Measurements from ENCODE around the gene TSPEAR.

DNA sequence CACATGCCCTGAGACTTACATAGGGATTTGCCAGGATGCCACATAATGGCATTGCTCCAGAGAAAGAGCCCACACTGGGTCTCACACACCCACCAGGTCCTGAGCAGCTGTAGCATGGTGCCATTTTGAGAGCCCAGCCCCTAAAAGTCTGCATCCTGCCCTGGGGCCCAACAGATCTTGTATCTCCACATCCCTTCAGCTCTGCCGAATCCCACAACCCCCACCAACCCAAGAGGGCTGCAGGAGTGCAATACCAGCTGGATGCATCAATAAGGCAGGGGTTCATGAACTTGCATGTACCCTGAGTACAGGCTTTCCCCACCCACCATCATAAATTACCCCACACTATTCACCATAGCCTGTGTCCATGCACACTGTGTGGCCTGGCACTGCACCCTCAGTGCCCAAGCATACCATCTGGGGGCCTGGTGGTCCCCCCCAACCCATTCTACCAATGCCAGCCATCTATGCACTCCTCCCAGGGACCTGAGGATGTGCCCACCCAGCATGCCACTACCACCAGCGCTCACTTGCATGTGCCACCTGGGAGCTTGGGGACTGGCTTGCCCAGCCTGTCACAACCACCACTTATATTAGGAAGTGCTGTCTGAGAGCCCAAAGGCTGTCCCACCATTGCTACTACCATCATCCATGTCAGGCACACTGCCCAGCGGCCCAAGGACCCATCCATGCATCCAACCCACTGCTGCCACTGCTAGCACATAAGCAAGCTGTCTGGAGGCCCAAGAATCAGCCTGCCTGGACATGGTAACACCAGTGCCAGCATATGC is 40.5 kb downstream of the TSPEAR start:
- TF ChIP-seq, protein P1, sequence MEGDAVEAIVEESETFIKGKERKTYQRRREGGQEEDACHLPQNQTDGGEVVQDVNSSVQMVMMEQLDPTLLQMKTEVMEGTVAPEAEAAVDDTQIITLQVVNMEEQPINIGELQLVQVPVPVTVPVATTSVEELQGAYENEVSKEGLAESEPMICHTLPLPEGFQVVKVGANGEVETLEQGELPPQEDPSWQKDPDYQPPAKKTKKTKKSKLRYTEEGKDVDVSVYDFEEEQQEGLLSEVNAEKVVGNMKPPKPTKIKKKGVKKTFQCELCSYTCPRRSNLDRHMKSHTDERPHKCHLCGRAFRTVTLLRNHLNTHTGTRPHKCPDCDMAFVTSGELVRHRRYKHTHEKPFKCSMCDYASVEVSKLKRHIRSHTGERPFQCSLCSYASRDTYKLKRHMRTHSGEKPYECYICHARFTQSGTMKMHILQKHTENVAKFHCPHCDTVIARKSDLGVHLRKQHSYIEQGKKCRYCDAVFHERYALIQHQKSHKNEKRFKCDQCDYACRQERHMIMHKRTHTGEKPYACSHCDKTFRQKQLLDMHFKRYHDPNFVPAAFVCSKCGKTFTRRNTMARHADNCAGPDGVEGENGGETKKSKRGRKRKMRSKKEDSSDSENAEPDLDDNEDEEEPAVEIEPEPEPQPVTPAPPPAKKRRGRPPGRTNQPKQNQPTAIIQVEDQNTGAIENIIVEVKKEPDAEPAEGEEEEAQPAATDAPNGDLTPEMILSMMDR (conservative IDR thresholded peaks at IDR 0.05; ENCODE audit: low read length) = no peak
- no peak for TF ChIP-seq EZH2phosphoT487 (IDR thresholded peaks at IDR 0.05; ENCODE audit: borderline replicate concordance, low read depth, low read length)

All from OCI-LY7 (cell line).